ENCODE data around the gene NUCB2. TPM values are rescaled to one million over a fixed set of nuclear protein-coding genes. Genes with fewer than 3 reads are reported as not detected.

NUCB2 gene
- total RNA-seq, 1 donor from 2014 or later = 6.8 TPM

DNA sequence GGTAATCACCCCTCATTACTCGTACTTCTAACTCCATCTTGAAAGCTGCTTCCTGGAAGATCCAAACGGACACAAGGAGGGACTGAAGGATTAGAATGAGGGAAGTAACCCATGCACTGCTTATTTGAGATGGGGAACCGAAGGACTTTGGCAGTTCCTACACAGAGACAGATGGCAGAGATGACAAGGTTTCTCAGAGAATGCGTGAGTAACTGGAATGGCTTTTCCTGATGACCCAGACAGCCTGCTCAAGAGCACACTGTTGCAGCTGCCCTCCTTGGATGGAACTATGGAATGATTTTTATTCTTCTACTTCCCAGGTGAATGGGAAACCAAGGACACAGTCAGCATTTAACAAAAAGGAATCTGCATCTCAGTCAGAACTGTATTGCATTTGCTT, 104.6 kb downstream of the NUCB2 start:
- Mint-ChIP-seq H3K27me3 (no peaks in the 10 kb centered on the region), H3K36me3 (ENCODE audit: low read depth) (no peaks in the 10 kb centered on the region), H3K27ac (no peak overlapping the region), H3K9me3 (no peaks in the 10 kb centered on the region), H3K4me3 (no peak overlapping the region), H3K4me1 (no peaks in the 10 kb centered on the region)
- ATAC-seq (ENCODE audit: low read depth) (no peak), DNase-seq (no peak)
- POLR2A ChIA-PET = no interaction called here
- intact Hi-C loops (cut with micrococcal nuclease) = loop anchor here (10.0 kb wide), 3 partner anchors 176 to 596 kb away; partner anchors contain the start of genes PIK3C2A and RPS13
- CTCF ChIA-PET = interaction anchor here (0.8 kb wide), 1 partner anchor 152 kb away, joined by 3 read pairs; no protein-coding TSS in a partner anchor
- TF ChIP-seq, protein P1, sequence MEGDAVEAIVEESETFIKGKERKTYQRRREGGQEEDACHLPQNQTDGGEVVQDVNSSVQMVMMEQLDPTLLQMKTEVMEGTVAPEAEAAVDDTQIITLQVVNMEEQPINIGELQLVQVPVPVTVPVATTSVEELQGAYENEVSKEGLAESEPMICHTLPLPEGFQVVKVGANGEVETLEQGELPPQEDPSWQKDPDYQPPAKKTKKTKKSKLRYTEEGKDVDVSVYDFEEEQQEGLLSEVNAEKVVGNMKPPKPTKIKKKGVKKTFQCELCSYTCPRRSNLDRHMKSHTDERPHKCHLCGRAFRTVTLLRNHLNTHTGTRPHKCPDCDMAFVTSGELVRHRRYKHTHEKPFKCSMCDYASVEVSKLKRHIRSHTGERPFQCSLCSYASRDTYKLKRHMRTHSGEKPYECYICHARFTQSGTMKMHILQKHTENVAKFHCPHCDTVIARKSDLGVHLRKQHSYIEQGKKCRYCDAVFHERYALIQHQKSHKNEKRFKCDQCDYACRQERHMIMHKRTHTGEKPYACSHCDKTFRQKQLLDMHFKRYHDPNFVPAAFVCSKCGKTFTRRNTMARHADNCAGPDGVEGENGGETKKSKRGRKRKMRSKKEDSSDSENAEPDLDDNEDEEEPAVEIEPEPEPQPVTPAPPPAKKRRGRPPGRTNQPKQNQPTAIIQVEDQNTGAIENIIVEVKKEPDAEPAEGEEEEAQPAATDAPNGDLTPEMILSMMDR (IDR thresholded peaks at IDR 0.05) = no peak

Other genes with a start within 250 kb of the NUCB2 start
- gene RPS13, start 199.1 kb upstream of the NUCB2 start, total RNA-seq = 1,617 and 1,778 TPM in 2 replicates
- 35.9 and 41.2 TPM in 2 replicates for gene PIK3C2A, start 68.8 kb upstream of the NUCB2 start, total RNA-seq
- 1.1 TPM in 2 replicates for gene NCR3LG1, start 75.1 kb downstream of the NUCB2 start, total RNA-seq
- 0.54 and 1.2 TPM in 2 replicates for gene KCNJ11, start 111.9 kb downstream of the NUCB2 start, total RNA-seq
- not detected in 2 replicates for gene ABCC8, start 200.1 kb downstream of the NUCB2 start, total RNA-seq

Measured in activated B cell treated with CpG ODN at 0.5 μM for 24 hours (primary cell).